GM21825 (cell line): ENCODE data around the gene LRP3.
"Not testable (repeated sequence)": the region's sequence is repeated elsewhere in the genome, so short reads cannot be mapped to it uniquely, and the experiment has no call there.

Source experiments
- ATAC-seq: cut with Tn5 transposase; IDR thresholded peaks from one replicate; pipeline ENCODE4 v1.9.1; 2021; ENCODE audit warnings: mild to moderate bottlenecking, moderate library complexity; ENCODE audit not compliant: unreplicated experiment

The LRP3 gene

DNA sequence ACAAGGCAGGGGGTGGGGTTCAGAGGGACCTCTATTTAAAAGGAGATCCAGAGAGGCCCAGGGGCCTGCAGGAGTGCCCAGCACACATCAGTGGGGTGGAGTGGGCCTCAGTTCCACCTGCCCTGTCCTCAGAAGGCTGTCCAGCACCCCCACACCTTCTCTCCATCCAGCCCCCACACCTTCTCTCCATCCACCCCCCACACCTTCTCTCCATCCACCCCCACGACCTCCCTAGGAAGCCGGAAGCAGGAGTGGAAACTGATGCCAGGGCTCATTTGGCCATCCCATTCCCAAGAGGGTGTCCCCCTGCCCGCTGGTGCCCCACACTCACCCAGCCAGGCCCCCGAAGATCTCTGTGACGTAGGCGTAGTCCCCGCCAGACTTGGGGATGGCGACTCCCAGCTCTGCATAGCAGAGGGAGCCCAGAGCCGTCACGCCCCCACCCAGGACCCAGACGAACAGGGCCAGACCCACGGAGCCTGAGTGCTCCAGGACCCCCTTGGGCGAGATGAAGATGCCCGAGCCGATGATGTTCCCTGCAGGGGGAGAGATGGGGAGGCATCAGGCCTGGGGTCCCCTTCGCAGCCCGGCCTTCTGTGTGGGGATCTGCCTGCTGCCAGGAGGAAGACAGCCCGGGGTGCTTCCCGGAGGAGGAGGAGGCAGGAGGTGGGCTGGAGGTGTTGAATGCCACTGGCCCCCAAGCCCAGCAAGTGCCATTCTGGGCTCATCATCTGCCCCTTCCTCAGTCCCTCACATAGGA, 21.5 kb downstream of the LRP3 start:
- ATAC-seq = no peak

DNA sequence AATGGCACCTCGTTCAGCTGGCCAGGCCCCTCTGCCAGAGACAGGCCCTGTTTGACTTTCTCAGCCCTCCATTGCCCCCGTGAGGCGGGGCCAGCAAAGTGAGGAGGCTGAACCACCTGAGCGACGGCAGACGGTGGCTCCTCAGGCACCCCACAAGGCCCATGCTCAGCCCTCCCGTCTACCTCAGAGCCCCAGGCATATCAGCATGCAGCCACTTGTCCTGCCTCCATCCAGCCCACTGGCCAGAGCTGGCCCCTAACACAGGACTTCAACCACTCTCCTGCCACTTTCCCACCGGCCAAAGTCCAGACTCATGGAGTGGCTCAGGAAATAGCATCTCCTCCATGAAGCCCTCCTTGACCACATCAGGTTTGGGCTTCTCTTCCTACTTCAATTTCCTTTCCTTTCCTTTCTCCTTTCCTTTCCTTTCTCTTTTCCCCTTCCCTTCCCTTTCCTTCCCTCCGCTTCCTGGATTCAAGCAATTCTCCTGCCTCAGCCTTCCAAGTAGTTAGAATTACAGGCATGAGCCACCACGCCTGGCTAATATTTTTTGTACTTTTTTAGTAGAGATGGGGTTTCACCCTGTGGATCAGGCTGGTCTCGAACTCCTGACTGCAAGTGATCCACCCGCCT, 22.2 kb downstream of the LRP3 start:
- ATAC-seq = no peak

DNA sequence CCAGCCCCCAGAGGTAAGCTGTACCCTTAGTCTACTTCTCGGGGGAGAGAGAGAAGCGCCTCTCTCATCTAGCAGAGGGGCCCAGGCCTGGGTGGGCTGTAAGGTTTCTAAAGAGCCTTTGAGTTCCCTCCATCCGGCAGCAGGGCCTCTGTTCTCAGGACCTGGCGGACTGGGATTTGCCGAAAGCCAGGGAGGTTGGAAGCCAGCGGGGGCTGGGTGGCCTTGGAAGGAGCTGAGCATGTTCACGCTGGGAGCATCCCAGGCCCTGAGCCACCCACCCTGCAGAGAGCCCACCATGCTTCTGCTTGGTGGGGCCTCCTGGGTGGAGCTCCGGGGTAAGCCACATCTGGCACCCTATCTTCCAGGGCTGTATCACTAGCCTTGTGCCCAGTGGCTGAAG, 23.8 kb downstream of the LRP3 start:
- ATAC-seq = no peak

DNA sequence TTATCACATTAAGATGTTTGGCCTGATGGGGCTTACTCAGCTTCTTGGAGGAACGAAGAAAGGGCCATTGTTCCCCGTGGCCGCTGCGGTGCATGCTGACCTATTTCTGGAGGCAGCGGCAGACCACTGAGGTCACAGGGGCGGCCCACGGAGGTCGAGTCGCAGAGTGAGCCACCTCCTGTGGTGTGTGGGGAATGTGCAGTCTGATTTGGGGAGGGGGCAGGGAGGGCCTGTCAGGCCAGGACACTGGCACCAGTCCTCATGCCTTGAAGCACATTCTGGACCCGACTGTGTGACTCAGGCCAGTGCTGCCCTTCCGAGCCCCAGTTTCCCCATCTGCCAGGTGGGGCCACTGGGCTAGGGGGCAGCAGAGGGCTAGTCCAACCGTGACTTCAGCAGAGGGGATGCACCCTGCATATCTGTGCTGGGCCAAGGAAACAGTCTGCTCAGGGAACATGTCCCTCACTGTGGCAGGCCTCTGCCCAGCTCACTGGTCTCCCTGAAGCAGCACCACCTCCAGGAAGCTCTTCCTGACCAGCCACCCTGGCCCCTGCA, 25.2 kb downstream of the LRP3 start:
- ATAC-seq = no peak

DNA sequence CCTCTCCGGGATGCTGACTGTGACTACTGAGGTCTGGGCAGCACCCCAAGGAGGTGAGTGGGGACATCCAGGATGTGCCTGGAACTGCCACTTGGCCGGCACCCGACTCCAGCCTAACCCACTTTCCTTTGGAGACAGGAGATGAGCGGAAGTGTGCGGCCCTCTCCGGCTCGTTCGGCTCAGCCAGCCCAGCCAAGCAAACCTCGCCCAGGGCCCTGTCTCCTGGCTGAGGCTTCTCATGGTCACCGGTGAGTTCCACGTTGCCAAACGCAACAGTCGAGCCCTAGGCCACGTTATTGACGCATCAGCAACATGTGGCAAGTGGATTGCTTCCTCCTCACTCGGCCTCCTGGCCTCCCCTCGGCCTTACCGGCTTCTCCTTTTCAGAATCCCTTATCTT, 26.0 kb downstream of the LRP3 start:
- no peak for ATAC-seq

DNA sequence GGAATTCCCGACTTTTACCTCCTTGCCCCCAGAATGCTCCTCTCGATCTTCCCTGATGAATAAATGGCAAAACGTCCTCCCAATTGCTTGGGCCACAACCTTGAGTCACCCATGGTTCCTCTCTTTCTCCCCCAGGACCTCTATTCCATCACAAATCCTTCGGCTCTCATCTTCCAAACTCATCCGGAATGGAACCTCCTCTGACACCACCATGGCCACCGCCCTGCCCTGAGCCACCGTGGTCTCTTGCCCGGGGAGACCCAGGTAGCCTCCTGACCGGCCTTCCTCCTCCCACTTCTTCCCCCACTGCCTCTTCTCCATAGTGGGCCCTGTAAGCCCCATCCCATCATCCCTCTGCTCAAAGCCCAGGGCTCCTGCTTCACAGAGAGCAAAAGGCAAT, 26.6 kb downstream of the LRP3 start:
- ATAC-seq = no peak

DNA sequence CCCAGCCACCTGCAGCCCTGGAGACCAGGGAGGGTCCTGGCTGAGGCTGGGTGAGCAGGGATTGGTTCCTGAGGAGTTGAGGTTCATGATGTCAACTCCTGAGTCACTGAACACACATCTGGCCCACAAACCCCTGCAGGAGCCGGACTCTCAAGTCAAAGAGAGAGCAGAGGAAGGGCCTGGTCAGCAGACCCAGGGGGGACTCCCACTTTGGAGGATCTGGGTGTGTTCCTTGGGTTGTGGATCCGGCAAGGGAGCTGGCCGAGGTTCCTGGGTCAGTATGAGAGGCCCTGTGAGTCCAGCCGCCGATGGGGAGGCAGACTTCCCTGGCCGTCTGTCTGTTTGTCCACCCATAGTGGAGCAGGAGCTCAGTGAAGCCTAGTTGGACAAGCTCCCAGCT, 27.5 kb downstream of the LRP3 start:
- no peak for ATAC-seq

DNA sequence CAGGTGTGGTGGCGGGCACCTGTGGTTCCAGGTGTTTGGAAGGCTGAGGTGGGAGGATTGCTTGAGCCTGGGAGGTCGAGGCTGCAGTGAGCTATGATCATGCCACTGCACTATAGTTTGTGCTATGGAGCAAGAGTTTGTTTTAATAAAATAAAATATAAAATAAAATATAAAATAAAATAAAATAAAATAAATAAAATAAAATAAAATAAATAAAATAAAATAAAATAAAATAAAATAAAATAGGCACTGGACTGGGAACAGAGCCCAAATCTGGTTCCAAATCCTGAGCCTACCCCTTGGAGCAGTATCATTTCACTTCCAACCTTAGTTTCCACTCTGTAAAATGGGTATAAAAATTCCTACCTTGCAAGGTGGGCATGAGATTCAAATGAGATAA, 28.1 kb downstream of the LRP3 start:
- not testable (repeated sequence) for ATAC-seq

DNA sequence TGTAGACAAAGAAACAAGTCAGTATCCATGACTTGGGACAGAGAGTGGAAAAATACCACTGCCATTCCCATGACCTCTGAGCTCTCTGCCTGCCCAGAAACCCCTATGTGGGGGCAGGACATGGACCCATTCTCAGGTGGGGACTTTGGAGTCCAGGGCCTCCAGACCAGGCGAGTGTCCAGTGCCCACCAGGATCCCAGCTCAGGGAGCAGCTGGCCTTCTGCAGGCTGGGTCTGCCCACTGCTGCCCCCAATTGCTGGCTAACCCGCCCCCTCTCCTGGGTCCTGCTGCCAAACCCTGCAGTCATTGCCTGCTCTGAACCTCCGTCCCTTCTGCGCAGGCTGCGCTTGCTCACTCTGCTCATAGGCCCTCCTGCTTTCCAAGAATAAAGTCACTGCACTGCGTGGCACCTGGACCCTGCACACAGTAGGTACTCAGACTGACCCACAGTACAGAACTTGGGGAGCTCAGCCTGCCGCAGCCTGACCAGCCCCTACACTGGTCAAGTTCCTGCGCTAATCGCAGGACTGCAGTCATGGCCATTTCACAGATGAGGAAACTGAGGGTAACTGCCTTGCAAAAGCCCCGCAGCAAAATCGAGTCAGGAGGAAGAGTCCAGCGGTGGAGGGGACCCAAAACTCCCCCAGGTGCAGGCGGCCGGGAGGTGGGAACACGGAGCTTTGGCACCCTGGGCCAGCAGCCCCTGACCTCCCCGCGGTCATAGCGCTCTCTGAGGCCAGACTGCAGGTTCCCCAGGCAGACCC, 30.7 kb downstream of the LRP3 start:
- ATAC-seq = no peak

DNA sequence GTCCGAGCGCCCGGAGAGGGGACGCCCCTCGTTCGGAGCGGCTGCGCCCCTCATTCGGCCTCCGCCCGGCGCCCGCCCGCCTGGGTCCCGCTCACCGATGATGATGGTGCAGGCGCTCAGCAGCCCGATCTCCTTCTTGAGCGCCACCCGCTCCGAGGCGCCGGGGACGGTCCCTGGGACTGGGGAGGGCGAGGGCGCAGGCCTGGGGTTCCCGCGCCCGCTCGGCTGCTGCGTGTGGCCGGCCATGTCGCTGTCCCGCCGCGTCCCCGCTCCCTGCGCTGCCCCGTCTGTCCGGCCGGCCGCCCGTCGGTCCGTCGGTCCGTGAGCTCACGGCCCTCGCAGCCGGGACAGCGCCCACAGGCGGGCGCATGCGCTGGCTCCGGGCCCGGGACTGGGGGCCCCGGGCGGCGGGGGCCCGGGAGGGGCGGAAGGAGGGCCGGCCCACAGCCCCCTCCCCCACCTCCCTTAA, 31.4 kb downstream of the LRP3 start, which contains the start of gene SLC7A10:
Gene SLC7A10 (minus strand): TSS at position 393 of the 469 bp plus-strand sequence. CDS start 147 bp downstream, at position 246.
- no peak for ATAC-seq

DNA sequence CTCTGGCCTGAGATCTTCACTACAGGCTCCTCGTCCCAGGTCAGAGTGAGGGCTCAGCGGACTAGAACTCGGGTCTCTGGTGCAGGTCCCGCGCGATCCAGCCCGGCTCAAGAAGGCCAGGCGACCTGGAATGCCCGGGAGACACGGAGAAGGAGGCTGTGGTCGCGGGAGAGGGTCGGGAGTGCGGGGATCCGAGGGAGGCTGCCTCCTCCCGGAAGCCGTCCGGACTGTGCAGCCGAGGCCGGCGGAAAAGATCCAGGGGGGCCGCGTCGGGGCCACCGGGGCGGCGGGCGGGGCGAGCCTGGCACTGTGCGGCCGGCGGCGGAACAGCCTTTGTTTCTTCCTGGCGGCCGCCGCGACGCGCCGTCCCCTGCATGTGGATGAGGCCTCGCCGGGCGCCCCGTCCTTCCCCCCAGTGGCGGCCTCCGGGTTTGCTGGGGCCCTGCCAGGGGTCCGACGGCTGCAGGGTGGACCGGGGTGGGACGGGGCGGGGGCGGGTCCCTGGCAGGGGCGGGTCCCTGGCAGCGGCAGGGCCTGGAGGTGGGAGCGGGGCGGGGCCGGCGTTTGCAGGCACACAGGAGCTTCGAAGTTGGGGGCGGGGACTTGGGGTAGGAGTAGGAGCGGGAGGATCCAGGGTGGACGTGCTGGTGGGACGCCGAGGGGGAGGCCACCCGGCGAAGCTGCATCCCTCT, 32.6 kb downstream of the LRP3 start:
- no peak for ATAC-seq

DNA sequence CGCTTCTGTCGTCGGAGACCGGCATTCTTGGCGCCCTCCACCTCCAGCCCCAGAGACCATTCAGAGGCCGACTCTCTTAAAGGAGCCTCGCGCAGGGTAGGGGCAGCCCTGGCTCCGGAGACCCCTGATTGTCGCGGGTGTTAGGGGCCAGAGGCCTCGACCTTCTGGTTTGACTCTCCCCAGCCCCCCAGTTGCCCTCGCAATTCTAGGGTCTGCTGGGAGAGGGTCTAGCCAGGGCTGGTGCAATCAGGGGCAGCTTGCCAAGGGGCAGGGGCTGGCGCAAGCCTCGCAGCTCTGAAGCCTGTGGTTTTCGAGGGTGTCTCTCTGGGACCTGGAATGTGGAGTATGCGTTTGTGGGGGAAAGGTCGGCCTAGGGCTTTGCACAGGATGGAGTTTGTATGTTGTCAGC, 33.1 kb downstream of the LRP3 start:
- ATAC-seq = no peak

DNA sequence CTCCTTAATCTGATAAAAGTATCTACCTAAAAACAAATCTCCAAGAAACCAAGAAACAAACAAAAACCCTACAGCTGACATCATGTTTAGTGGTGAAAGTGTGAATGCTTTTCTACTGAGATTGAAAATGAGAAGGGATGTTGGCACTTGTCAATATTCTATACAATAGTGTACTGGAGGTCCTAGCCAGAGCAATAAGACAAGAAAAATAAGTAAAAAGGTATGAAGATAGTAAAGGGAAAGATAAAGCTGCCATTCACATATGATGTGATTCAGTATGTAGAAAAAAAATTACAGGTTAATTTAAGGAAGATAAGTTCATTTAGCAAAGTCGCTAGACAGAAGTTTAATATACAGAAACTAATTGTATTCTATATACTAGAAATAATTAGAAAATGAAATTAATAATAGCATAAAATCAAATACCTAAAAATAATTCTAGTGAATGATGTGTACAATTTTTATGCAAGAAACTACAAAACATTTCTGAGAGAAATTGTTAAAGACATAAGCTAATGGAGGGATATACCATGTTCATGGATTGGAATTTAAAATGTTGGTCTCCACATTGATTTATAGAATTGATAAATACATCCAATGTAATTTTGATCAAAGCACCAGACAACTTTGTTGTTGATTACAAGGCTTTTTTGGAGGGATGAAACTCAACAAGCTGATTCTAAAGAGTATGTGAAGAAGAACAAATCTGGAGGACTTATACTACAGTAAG, 33.9 kb downstream of the LRP3 start:
- ATAC-seq = no peak

DNA sequence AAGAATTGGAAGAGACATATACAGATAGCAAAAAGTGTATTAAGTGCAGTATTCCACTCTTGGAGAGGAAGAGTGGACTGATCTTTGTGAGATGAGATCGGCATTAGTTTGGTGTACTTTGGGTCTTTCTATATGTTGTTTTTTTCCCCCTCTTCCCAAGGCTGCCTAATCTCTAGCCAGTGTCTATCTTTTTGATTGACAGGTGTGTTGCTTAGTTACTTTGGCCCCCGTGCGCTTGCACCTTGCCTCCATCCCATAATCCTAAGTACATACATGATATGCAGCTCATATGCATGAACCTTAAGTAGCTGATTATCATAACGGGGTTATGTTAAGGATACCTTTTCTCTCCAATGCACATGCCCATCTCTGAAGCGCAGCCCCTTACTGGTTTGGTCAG, 35.8 kb downstream of the LRP3 start:
- no peak for ATAC-seq

DNA sequence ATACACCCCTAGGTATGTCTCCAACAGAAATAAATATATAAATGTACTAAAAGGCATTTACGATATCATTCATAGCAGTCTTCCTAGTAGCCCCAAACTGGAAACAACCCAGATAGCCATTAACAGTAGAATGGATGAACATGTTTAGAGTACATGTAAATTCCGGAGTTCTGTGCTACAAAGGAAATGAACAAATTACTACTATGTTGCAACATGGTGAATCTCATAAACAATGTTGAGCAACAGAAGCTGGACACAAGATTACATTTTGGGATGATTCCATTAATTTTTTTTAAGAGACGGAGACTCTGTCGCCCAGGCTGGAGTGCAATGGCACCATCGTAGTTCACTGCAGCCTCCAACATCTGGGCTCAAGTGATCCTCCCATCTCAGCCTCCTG, 37.4 kb downstream of the LRP3 start:
- ATAC-seq = no peak

DNA sequence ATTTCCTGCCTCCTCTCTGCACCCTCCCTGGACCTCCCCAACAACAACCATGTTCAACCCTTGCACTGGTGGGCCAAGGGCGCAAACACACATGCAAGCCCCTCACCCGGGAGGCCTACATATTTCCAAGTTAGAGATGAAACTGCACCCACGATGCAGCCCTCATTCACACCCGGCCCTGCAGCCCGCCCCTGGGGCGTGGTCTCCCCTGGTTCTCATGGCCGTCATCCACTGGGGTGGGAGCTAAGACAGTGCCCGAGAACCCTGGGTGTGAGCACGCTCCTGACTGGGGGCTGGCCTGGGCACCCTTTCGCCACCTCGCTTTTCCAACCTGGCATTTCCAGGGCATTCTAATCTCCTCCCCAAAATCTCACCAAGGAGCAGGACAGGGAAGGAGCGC, 38.5 kb downstream of the LRP3 start:
- no peak for ATAC-seq

DNA sequence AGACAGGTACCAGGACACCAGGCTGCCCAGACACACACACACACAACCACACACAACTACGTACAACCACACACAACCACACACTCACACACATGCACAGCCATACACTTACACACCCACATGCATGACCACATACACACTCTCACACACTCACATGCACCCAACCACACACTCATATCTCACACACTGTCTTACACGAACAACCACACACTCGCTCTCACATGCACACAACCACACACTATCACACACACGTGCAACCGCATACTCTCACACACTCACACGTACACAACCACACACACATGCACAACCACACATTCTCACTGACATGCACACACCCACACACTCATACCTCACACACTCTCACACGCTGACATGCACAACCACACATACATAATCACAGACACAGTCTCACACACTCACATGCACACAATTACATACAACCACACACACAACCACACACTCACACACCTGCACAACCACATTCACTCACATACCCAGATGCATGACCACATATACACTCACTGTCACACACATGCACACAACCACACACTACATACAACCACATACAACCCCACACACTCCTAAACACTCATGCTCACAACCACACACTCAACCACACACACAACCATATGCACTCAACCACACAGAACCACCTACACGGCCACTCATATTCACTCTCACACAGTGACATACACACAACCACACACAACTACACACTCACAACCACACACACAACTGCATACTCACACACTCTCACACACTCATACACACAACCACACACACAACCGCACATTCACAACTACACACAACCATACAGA, 39.1 kb downstream of the LRP3 start:
- no peak for ATAC-seq

DNA sequence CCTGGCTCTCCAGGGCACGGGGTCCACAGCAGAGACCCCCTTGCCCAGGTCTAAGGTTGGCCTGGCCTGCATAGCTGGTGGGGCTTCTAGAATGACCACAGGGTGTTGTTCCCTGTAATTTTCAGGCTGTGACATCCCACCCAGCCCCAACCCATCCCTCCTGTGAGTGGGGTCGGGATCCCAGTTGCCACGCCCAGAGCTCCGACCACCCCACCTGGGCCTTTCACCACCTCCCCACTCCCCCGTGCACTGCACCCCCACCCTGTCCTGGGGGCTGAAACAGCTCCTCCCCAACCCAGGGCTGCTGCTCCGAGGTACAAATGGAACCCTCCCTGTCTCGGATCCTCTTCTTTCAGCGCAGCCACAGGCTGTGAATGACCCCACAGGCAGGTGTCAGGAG, 40.0 kb downstream of the LRP3 start:
- ATAC-seq = no peak

DNA sequence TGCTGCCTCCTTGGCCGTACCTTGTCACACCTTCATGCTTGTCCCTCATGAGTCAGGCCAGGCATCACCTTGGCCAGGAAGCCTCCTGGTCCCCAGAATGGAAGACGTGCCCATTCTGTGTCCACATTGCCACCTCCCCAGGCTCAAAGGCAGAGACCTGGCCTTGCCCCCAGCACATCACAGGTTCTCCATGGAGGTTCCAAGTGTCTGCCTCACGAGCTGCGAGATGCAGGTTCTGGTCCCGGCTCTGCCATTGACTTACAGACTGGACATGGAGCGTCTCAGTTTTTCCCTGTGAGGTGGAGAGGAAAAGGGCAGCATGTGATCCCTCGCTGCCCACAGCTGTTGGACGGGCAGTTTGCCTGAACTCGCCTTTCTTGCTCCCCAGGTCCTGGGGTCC, 40.6 kb downstream of the LRP3 start:
- no peak for ATAC-seq
